ENCODE results near the gene MINDY1. TPM values are rescaled to one million over a fixed set of nuclear protein-coding genes. Genes with fewer than 3 reads are reported as not detected.

The MINDY1 gene
- total RNA-seq, 1 donor: 16.4 TPM

- no peak overlapping the region for H3K4me3 ChIP-seq (ENCODE audit: low read depth, low read length)
- DNase-seq (ENCODE audit: low read depth): peak; percentile 93
- TF ChIP-seq, protein P1, sequence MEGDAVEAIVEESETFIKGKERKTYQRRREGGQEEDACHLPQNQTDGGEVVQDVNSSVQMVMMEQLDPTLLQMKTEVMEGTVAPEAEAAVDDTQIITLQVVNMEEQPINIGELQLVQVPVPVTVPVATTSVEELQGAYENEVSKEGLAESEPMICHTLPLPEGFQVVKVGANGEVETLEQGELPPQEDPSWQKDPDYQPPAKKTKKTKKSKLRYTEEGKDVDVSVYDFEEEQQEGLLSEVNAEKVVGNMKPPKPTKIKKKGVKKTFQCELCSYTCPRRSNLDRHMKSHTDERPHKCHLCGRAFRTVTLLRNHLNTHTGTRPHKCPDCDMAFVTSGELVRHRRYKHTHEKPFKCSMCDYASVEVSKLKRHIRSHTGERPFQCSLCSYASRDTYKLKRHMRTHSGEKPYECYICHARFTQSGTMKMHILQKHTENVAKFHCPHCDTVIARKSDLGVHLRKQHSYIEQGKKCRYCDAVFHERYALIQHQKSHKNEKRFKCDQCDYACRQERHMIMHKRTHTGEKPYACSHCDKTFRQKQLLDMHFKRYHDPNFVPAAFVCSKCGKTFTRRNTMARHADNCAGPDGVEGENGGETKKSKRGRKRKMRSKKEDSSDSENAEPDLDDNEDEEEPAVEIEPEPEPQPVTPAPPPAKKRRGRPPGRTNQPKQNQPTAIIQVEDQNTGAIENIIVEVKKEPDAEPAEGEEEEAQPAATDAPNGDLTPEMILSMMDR (IDR thresholded peaks at IDR 0.05; ENCODE audit: insufficient read depth, low read length): peak; percentile 100
Measured at GRCh38 chr1:150979092-150980056, 27.3 kb downstream of the MINDY1 start.

DNA sequence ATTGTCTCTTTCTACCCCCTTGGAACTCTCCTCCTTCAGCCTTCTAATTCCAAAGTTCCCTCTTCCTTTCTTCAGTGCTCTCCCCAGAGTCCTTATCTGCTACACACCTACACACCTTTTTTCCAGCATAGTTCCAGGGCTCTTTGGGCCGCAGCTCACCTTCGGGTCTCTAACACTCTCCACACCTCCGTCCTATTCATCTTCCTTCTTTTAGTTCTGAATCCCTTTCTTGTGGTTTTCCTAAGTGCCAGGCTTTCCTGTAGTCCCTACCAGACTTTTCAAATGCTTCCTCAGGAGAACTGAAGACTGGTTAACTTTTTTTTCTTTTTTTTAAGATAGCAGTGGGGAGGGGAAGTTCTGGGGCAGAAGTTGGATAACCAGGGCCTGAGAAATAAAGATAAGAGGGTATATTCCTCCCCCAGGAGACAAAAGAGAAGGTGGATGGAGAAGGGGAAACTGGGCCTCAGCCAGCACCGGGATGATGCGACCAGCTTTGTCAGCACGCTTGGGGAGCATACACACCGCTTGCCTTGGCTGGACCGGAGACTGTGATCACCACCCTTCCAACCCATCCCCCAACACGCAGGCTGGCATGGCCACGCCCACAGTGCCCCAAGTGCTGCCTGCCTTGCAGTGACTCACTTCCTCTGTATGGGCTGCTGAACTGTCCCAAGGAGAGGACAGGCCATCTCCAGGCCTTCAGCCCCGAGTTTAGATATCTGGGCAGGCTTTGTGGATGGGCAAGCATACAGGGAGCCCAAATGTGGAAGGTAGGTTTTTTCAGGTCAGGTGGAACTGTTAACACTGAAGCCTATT lies 29.6 kb downstream of the MINDY1 start:
- no peak for DNase-seq (ENCODE audit: low read depth)
- H3K4me3 ChIP-seq (ENCODE audit: low read depth, low read length): no peak overlapping the region
- TF ChIP-seq, protein P1 (IDR thresholded peaks at IDR 0.05; ENCODE audit: insufficient read depth, low read length): no peak

GRCh38 chr1:150976401-150976821 lies 30.3 kb downstream of the MINDY1 start:
- no peak for DNase-seq (ENCODE audit: low read depth)
- H3K4me3 ChIP-seq (ENCODE audit: low read depth, low read length): no peak overlapping the region
- TF ChIP-seq, protein P1 (IDR thresholded peaks at IDR 0.05; ENCODE audit: insufficient read depth, low read length): no peak

DNA sequence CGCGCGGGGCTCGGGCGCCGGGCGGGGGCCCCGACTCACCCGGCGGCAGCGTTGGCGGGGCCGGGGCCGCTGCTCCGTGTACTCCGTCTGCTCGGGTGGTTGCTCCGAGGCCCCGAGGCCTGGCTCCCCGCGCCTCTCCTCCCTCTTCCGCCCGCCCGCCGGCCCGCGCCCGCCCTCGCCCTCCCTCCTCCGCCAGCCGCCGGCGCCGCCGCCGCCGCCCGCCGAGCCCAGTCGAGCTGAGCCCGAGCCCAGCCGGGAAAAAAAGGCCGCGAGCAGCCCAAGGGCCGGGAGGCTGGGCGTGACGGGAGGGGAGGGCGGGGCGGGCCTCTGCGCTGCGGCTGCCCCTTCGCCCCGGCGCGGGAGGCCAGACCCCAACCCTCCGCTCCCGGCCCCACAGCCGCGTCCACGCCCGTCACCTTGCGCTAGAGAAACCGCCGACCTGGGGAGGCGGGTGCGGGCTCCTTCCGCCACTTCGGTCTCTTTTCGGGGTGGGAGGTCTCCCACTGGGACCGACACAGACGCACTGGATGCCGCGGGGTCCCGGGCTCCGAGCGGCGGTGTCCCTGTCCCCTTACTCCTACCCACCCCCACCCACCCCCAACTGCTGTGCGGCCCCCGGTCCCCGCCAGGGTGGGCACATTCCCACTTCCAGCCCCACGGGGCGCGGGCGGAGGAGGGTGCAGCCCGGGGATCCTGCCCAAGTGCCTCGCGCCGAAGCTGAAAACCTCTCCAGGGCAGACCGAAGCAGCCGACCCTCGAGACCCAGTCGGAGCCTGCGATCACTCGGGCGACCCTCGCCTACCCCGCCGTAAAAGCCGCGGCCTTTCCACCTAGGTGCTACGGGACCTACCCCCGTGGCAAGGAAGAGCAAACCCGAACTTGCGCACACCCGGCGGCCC lies 31.9 kb downstream of the MINDY1 start, which contains the start of gene CERS2:
TSS of gene CERS2 (minus strand) at position 256 of the 899 bp plus-strand sequence. CDS start 5,745 bp downstream, outside the sequence.
- TF ChIP-seq, protein P1 (IDR thresholded peaks at IDR 0.05; ENCODE audit: insufficient read depth, low read length): no peak
- H3K4me3 ChIP-seq (ENCODE audit: low read depth, low read length): peak within 1 kb of the TSS; percentile 86
- DNase-seq (ENCODE audit: low read depth): peak; percentile 68

DNA sequence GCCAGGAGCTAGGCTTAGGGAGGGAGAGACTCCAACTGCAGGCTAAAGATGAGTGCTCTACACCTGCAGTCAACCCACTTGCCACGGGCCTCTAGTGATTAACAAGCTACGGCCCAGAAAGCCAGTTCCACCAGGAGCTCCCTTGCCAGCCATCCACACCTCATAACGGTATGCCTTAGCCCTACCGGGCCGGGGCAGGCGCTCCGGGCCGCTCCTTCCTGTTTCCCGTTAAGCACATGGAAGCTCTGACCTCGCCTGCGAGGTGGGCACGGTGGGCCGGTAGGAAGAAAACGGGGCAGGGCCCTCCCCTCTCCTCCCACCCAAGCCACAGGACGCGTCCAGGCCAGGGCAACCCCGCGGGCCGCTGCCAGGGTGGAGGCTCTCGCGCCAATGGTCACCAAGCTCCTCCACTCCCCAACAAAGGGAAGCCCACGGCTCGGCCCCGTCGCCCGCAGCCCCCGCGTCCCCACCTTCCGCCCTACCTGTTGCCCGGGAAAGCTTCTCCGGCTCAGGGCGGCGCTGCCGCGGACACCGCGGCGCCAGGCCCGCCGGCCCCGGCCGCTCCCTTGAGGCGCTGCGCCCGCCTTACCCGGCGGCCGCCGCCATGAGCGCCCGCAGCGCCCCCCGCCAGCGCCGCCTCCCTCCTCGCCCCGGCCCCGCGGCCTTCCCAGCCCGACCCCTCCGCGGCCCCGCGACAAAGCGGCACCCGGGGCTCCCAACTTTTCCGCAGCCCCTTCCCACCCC lies 32.7 kb downstream of the MINDY1 start:
- peak overlapping the region; percentile 86 for H3K4me3 ChIP-seq (ENCODE audit: low read depth, low read length)
- no peak for DNase-seq (ENCODE audit: low read depth)
- TF ChIP-seq, protein P1 (IDR thresholded peaks at IDR 0.05; ENCODE audit: insufficient read depth, low read length): no peak

All from fibroblast of the aortic adventitia (primary cell).